GM21825 (cell line): ENCODE measurements around the gene SF3A2.
A peak's percentile ranks its signal among the peaks of the same experiment; 100 is the strongest.
"Not testable (repeated sequence)": the region's sequence is repeated elsewhere in the genome, so short reads cannot be mapped to it uniquely, and the experiment has no call there.

Experiments used
- ATAC-seq: cut with Tn5 transposase; IDR thresholded peaks from one replicate; pipeline ENCODE4 v1.9.1; 2021; ENCODE audit warnings: mild to moderate bottlenecking, moderate library complexity; ENCODE audit not compliant: unreplicated experiment

The SF3A2 gene

GRCh38 chr19:2236314-2237050 lies at the start of gene SF3A2, which contains the start of gene PLEKHJ1:
SF3A2 (plus strand) TSS chr19:2236824; CDS start chr19:2243419, 6,595 bp downstream.
PLEKHJ1 (minus strand) TSS chr19:2236329; CDS start chr19:2236248, 81 bp downstream.
- peak; percentile 59 for ATAC-seq

DNA sequence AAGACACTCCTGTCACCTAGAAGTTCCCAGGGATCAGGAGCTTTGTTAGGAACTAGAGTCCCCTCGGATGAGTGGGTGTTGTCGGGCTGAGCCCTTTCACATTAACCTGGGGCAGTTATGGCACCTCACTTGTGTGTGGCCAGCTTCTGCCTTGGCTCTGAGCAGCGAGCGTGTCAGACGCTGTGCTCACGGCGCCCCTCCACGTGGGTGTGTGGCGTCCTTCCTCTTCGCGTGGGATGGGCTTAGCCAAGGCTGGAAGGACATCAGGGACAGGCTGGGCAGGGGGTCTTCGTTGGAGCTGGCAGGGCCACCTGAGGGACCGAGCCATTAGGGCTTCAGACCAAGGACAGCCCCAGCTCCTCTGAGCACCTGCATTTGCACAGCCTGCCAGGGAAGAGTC lies 49.5 kb upstream of the SF3A2 start:
- no peak for ATAC-seq

DNA sequence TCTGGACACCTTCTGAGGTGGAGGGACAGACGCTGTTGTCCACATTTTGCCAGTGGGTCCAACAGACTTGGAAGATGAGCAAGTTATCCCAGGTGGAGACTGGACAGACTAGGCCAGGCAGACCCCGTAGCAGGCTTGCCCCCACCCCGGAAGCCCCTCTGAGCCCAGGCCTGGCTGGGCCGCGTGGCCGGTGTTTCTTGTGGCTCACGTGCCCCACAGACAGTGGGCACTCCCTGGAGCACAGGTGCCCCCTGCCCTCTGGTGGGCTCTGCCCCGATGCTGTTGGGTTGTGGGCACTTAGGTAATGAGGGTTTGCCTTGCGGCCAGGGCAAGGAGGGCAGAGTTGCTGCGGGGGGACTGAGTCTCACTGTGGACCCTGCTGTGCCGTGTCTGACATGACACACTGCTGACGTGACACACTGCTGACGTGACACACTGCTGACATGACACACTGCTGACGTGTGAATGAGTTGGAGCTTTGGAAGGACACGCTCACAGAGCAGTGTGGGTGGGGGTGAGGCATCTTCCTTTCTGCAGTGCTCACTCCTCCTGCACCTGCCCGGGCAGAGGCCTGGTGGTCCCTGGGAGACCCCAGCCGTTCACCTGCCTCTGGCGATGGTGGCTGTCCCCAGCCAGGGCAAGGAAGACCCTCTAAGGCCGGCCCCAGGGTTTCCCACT lies 47.8 kb upstream of the SF3A2 start:
- ATAC-seq, result no peak

GRCh38 chr19:2189880-2190279 lies 46.7 kb upstream of the SF3A2 start:
- ATAC-seq, result no peak

- no peak for ATAC-seq
Measured at GRCh38 chr19:2190848-2191455, 45.7 kb upstream of the SF3A2 start.

- ATAC-seq, result no peak
Measured at GRCh38 chr19:2191456-2192310, 44.9 kb upstream of the SF3A2 start.

DNA sequence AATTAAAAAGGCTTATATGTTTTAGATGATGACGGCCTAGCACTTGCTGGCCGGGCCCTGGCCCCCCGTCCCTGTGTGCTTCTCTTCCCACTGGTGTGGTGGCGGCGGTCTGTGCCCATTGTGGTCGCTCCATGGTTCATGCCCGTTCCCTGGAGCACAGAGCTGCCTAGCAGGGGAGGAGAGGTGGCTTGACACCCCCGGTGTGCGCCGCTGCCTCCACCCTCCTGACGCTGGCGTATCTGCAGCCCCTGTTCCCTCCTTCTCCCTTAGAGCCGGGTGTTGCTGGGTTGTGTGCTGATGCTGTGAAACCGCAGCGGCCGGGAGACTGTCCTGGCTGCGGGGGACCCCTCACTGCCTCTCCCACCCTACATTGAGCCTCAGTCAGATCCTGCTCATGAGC lies 43.8 kb upstream of the SF3A2 start:
- no peak for ATAC-seq

DNA sequence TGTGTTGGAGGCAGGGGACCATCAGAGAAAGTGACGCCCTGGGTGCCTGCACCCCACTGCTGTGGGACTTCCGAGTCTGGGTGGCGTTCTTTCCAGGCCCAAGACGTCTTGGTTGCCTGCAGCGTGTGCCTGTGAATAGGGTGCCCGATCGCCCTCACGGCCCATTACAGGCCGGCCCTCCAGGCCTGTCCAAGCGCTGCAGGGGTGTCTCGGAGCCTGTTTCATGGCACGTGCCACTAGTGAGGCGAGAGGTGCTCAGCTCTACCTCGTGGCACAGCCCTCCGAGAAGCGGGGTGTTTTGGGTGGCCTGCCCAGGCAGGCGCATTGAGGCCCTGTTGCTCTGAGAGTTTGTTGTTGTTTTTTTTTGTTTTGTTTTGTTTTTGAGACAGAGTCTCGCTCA lies 42.8 kb upstream of the SF3A2 start:
- no peak for ATAC-seq

DNA sequence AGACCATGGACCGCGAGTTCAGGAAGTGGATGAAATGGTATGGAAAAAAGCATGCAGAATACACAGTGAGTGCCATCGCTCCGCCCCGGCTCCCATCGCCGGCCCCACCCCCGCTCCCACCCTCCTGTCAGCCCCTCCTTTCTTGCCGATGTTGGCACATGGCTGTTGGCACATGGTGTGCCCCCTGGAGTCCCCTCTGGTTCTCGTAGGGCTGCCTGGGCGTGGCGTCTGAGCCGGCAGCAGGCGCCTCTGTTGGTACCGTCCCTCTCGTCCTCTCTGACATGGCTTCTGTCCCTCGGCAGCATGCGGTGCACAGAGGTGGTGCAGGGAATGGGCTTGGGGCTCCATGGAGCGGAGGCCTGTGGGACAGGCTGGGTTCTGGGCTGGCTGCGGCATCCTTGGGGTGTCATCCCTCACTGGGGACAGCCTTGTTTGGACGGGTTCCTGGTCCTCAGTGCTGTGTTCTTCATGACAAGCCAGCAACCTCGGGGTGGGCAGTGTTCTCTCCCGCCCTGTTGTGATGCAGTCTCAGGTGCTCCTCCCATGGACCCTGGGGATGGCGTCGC lies 42.0 kb upstream of the SF3A2 start:
- no peak for ATAC-seq

DNA sequence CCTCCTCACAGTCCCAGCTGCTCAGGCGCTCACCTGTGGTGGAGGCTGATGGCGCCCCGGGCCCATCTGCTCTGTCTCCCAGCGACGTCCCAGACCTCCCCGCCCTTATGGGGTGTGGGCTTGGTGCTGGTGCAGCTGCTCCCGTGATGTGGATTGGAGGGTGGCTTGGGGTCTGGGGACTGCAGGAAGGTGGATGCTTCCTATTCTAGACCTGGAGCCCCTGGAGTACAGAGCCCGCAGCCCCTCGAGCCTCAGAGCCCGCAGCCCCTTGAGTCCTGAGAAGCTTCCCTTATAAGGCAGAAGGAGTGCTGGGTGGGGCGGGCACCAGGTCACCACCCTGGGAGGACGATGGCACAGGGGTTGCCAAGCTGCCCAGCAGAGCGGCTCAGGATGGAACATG lies 41.3 kb upstream of the SF3A2 start:
- no peak for ATAC-seq

DNA sequence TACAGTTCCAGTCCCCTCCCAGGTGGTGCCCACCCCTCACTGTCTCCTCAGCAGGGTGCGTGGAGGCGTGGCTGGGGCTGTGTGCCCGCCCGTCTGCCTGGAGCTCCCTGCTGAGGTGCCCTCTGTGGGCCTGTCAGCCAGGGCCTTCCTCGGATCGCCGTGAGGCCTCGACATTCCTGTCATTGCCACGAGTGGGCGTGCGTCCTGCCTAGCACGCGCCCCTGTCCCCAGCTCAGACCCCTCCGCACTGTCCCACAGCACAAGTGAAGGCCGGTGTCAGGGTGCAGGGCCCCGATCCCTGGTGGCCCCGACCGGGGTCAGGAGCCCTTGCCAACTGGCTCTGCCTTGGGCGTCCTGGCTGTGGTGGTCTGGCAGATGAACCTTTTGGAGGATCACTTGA lies 40.7 kb upstream of the SF3A2 start:
- no peak for ATAC-seq

- no peak for ATAC-seq
Measured at GRCh38 chr19:2197270-2197669, 39.4 kb upstream of the SF3A2 start.

DNA sequence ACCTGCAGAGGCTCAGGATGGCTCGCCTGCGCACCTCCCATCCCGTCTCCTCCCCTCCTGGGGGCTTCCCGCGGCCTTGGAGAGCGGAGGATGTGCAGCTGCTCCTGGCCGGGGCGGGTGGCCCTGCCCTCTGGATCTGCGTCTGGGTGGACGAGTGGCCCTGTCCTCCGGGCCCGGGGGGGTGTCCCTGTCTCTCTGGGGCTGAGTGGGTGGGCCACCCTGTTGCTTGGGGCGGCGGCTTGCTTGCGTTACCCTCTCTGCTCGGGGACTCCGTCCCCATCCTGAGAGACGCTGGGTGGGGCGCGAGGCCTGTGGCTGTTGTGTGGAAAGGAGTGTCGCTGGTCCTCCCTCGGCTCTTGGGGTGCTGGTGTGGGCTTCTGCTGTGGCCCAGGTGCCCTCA lies 38.3 kb upstream of the SF3A2 start:
- ATAC-seq, result no peak

DNA sequence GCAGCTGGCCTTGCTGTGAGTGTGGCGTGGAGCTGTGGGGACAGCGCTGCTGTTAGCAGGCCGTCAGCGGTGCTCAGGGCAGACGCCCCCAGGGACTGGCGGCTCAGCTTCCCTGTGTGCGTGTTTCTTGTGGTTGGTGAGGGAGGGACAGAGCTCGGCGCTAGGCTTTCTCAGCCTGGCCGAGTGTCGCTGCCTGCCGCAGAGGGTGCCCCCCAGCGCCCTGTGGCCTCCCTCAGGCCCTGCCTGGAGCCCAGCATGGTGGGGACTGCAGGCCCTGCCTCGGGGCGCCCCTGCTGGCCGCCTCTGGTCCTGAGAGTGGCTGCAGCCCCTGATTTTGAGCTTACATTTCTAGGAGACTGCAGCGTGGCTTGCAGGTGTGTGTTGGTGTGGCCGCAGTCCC lies 37.4 kb upstream of the SF3A2 start:
- ATAC-seq, result no peak

DNA sequence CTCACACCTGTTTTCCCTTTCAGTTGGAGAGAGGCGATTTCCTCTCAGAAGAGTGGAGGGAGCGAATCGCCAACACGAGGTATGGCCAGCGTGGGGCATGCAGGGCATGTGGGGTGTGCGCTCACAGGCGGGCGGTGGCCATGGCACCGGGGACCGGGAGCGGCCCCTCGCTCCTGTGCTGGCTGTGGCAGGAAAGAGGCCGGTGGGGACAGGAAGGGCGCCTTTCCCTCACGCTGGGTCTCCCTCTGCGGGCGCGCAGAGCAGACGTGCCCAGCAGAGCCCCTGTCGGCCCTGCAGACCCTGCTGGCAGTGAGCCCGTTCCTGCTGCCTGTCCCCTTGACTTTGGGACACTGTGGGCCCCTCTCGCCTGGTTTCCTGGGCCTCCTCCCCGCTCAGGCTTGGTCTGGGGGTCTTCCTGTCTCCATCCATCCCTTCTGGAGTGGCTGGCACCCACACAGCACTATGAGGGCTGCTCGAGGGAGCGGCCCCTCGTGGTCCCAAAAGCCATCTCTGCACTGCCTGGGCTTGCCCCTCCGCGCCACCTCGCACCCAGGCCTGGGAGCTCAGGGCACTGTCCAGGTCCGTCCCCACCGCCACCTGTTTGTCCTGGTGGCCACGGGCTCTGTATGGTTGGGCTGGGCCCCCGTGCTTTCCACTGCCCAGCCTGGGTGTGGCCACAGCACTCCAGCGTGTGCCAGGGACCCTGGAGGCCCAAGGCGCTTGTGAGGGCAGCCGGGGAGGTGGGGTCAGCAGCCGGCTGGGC lies 36.6 kb upstream of the SF3A2 start:
- ATAC-seq, result no peak

- not testable (repeated sequence) for ATAC-seq
Measured at GRCh38 chr19:2200624-2201294, 35.9 kb upstream of the SF3A2 start.

- ATAC-seq, result no peak
Measured at GRCh38 chr19:2201473-2202148, 35.0 kb upstream of the SF3A2 start.

DNA sequence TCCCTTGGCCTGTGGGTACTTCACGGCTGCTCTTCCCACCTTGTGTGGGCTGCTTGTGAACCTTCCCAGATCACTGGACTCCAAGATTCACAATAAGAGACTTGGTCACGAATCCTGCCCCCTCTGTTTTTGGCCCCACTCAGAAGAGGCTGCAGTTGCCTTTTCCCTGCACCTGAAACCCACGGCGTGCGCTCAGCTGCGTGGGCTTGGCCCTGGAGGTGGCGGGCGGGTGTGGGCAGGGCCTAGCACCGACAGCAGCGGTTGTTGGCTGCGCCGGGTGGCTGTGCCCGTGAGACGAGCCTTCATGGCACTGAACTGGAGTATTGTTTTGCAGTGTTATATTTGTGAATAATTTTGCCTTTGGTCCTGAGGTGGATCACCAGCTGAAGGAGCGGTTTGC lies 34.3 kb upstream of the SF3A2 start:
- no peak for ATAC-seq

DNA sequence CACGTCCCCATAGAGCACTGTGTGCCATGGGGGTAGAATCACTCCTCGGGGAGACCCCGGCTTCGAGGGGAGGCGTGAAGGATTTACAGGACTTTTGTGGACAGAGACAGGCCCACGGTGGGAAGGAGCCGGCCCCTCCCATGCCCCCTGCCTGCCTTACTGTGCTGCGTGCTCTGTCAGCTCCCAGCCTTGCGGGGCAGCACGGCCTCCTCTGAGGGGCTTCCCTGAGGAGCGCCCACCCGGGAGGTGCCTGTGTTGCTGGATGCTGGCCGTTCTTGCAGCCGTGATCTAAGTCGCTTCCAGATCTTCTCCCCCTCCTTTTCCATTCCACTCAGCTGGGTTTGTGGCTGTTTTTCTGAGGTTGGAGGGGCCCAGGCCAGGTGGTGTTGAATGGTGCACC lies 29.6 kb upstream of the SF3A2 start:
- ATAC-seq, result no peak
